T-helper 2 cell treated with Interferon-gamma antibody and Interleukin-4, amounts not matched to agents 100 ng/mL and 5 ng/mL, for 36 hours (primary cell): ENCODE data around the gene ARAP1. TPM values are rescaled to one million over a fixed set of nuclear protein-coding genes. Genes with fewer than 3 reads are reported as not detected.

Source experiments
- intact Hi-C: fragments of 100-400 bp; cut with micrococcal nuclease; formaldehyde crosslinking; loops from one replicate; pipeline ENCODE4 v1.15.1; 2023
- total RNA-seq: library from RNA; stranded (reverse); gene quantifications from 2 replicates; pipeline ENCODE4 v1.2.3, GENCODE V29; 2022

The ARAP1 gene
- total RNA-seq, 1 donor from 2014 or later, result 86.3 TPM

- intact Hi-C loops, result no loop called here
Observed at GRCh38 chr11:72744474-72744873, 7.7 kb downstream of the ARAP1 start.

DNA sequence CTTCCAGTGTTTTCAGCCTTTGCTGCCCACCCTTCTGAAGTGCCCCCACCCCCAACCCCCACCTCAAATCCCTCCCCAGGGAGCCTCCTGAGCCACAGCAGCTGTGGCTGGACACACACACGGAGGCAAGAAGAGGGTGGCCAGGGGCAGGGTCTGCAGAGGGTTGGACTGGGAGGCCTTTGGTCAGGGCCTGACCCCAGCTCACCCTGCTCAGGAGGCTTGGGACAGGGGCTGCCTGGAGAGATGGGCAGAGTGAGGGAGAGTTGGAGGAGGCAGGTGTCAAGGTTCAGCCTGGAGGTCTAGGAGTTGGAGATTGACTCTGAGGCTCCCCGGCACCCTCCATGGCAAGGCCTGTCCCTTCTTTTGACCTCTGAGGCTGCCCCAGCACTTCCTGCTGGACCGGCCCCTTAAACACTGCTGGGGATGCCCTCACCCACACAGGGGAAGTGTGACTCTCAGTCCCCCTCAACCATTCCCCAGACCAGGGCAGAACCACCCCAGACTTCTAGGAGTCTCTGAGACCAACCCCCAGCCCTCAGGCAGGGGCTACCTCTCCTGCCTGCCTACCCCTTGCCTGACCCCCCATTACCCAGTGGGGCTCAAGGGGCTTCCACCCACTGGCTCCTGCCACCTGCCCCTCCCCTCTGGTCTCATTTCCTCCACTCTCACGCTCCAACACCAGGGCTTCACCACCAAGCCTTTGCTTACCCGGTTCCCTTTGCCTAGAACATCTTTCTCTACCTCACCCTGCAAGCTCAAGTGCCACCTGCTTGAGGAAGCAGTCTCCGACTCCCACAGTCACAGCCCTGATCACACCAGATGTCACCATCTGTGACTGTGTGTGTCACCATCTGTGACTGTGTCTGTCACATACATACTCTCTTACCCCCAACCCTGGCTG is 8.6 kb downstream of the ARAP1 start:
- intact Hi-C loops, result no loop called here

- intact Hi-C loops, result no loop called here
Observed at GRCh38 chr11:72742513-72743320, 9.5 kb downstream of the ARAP1 start.

DNA sequence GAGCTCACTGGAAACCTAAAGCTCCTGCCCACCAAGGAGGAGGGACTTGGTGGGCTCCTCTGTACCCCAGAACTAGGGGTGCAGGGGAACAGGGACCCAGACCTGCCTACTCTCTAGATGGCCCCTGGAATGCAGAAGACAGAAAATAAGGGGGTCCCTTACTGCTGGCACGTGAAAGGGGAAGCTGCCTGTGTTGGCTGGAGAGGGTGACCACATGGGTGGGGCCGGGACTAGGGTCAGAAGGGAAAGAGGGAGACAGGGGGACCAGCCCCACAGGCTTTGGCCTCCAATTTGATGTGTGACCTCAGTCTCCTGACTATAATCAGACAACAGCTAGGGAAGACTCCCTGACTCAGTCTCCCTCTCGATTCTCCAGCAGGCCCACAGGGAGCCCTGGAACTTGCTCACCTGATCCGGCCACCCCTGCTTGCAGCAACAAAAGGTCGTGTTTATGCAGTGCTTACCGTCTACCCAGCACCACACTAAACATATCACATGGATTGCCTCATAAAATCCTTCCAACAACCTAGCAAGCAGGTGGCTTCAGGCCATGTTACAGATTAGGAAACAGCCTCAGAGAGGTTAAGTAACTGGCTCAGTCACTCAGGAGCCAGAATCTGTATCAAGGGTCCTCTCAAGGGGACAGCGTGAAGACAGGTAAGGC is 10.2 kb downstream of the ARAP1 start:
- intact Hi-C loops, result no loop called here

GRCh38 chr11:72741429-72741833 is 10.8 kb downstream of the ARAP1 start:
- intact Hi-C loops, result no loop called here

- intact Hi-C loops, result no loop called here
Observed at GRCh38 chr11:72740562-72741428, 11.4 kb downstream of the ARAP1 start.

- intact Hi-C loops, result no loop called here
Observed at GRCh38 chr11:72740060-72740424, 12.2 kb downstream of the ARAP1 start.

DNA sequence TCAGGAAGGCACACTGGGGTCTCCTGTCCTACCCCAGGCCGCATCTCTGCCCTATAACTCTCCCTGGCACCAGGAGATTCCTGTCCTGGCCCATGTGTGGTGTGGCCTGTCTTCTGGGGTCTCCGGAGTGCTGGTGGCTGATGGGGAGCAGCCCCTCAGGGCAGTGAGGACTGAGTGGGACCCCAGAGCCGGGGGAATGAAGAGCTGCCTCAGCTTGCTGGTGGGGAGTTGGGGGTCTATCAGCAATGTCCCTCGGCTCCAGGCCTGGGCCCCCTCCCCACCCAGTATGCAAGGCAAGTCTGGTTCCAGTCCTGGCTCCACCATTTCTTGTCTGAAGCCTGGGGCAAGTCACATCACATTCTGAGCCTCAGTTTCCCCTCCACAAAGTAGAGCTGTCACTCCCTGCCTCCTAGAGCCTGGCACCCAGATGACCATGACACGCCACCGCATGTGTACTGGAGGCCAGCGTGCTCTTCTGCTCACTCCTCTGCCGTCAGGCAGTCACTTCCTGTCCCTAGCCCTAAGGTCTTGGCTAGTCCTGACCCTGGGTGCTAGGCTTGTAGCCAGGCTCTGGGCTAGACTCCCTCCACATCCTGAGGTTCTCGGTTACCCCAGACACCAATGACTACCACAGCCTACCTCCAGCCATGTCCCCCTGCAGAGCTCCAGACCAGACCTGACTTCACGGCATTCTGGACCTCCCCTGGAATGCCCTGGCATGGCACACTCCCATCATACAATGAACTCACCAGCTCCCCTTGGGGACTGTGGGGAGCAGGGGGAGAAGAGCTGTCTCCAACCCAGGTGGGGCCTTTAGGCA is 12.8 kb downstream of the ARAP1 start:
- intact Hi-C loops, result loop anchor here (5.0 kb wide), 1 partner anchor 403 kb away; the partner anchor contains the start of gene FCHSD2

- intact Hi-C loops, result loop anchor here (5.0 kb wide), 1 partner anchor 404 kb away; the partner anchor contains the start of gene FCHSD2
Observed at GRCh38 chr11:72738199-72739141, 13.7 kb downstream of the ARAP1 start.

GRCh38 chr11:72737336-72737735 is 14.9 kb downstream of the ARAP1 start:
- intact Hi-C loops, result loop anchor here (5.0 kb wide), 1 partner anchor 405 kb away; the partner anchor contains the start of gene FCHSD2

- intact Hi-C loops, result loop anchor here (5.0 kb wide), 1 partner anchor 406 kb away; the partner anchor contains the start of gene FCHSD2
Observed at GRCh38 chr11:72736452-72737069, 15.6 kb downstream of the ARAP1 start.

DNA sequence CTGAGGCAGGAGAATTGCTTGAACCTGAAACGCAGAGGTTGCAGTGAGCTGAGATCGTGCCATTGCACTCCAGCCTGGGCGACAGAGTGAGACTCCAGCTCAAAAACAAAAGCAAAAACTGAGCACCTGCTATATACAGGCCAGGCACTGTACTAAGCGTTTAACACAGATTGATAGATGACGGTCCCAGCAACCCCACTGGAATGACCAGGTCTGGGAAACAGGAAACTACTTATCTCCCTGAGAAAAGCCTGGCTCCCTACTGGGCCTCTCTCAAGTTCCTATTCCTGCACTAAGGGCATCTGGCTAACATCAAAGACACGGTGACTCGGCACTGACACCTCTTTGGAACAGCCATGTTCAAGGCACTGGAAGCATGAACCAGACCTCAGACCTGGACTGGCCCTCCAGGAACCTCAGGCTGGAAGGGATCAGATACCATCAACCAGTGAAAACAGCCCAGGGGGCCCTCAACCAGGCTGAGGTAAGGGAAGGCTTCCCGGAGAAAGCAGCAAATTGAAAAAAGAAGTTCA is 16.6 kb downstream of the ARAP1 start:
- intact Hi-C loops, result loop anchor here (5.0 kb wide), 1 partner anchor 407 kb away; the partner anchor contains the start of gene FCHSD2

- intact Hi-C loops, result no loop called here
Observed at GRCh38 chr11:72732329-72732728, 19.9 kb downstream of the ARAP1 start.

- intact Hi-C loops, result no loop called here
Observed at GRCh38 chr11:72730737-72731136, 21.5 kb downstream of the ARAP1 start.

- intact Hi-C loops, result no loop called here
Observed at GRCh38 chr11:72730243-72730642, 22.0 kb downstream of the ARAP1 start.

- intact Hi-C loops, result loop anchor here (10.0 kb wide), 1 partner anchor 517 kb away; no protein-coding TSS in a partner anchor
Observed at GRCh38 chr11:72727521-72727920, 24.7 kb downstream of the ARAP1 start.
